Measurements from ENCODE around the gene PKD2.
"Not testable (repeated sequence)": the region's sequence is repeated elsewhere in the genome, so short reads cannot be mapped to it uniquely, and the experiment has no call there.

- TF ChIP-seq CTCF (IDR thresholded peaks at IDR 0.05); JUN (CRISPR knock-in tag; IDR thresholded peaks at IDR 0.05): not testable (repeated sequence)
Measured at GRCh38 chr4:88025868-88026661, 18.6 kb downstream of the PKD2 start.
